HG03097 (cell line): ENCODE results near the gene OR7G3.

Experiments
- ATAC-seq: cut with Tn5 transposase; IDR thresholded peaks from one replicate; pipeline ENCODE4 v1.9.1; 2021; ENCODE audit not compliant: unreplicated experiment, low FRiP score

Gene OR7G3

DNA sequence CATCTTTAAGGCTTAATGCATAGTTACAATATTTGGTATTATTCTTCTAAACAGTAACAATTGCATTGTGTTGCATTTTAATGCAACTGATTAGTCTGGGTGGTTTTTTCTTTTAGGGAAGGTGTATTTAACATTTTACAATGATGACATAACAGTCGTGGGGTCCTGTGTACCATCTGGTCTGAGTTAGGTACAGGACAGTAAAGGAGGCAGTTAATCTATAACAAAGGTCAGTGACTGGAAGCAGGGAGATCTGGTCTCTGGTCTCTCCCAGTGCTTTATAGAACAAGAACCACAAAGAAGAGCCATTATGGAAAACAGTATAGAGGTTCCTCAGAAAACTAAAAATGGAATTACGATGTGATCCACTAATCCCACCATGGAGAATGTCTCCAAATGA lies 16.8 kb downstream of the OR7G3 start:
- no peak for ATAC-seq

DNA sequence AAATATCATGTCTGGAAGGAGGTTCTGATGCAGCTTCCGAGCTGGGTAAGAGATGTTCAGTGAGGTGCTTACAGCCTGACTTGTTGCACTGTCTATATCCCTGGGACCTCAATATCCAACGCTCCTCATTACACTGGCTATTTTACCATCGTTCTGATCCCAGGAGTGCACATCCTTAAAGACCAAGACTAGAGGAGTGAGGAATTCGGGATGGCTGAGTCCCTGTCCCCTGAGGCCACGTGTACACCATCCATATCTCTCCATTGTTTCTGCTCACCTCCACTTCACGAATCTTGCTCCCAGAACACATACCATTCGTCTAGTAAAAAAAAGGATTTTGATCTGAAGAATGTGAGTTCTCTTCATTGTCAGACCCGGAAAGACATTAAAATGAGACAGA lies 19.4 kb downstream of the OR7G3 start, which contains the start of gene OR7G2:
Gene OR7G2, minus strand, starts transcription at position 101 of the 400 bp plus-strand sequence. CDS start 4,232 bp downstream, outside the sequence.
- ATAC-seq = no peak

DNA sequence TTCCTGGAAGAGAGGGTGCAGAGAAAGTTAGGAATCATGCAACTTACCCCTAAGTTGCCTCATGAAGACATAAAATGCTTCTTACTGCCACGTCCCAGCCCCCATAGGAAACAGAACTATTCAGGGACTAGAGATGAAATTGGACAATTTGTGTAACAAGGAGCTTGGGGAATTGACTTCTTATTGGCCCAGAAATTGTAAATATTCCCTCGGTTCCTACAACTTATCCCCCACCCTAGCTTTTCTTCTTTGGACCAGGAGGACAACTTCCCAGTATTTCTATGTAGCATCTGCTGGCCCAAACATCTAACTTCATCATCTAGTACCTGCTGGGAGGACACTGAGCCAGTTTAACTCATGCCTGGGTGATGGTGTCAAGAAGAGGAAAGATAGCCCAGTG lies 40.0 kb downstream of the OR7G3 start, which contains the start of gene OR1M1:
Gene OR1M1, plus strand, starts transcription at position 301 of the 400 bp plus-strand sequence. CDS start 6,184 bp downstream, outside the sequence.
- no peak for ATAC-seq

DNA sequence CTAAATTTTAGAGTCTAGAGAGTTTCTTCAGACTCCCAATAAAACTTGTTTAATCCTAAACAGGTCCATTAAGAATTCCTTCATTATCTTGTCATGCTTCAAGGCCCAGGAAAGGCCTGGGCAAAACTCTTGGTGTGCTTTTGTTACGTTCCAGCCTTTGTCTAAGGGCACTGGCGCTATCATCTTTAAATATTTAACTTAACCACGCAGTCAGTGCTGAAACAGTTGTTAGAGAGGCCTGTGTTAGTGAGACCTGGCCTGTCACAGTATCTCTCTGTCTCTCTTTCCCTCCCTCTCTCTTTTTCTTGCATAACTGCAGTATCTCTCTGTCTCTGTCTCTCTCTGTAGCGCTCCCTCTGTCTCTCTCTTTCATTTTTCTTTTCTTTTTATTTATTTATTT lies 48.1 kb downstream of the OR7G3 start:
- no peak for ATAC-seq

DNA sequence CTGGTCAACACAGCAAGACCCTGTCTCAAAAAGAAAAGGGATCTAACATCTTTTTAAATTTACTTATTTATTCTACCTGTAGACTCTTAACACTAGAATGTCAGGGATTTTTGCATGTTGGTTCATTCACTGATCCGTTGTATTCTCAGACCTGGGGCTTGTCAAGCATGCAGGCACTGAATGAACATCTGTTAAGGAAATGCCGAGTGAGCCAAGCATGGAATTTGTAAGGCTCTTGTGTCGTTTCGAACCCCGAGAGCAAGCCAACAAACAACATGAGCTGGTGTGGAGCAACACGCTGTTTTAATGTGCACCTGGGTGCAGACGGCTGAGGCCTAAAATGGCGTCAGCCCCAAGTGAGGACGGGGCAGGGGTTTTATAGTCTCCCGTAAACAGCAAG lies 49.8 kb downstream of the OR7G3 start:
- no peak for ATAC-seq
